Neuronal stem cell (in vitro differentiated cells): ENCODE results near the gene TSPAN8.

Experiments used
- DNase-seq: peaks from one replicate; pipeline ENCODE4 v3.0.0-alpha.2; 2013; ENCODE audit warnings: low spot score
- H2AFZ ChIP-seq: one replicate; pipeline ENCODE4 v1.6.1; 2013; ENCODE audit warnings: mild to moderate bottlenecking, low read length, inconsistent platforms
- H2AK5ac ChIP-seq: 2 replicates; pipeline ENCODE4 v1.6.1; 2013; ENCODE audit warnings: low read depth, mild to moderate bottlenecking, inconsistent platforms, low read length, moderate library complexity, mixed read lengths
- H2BK120ac ChIP-seq: 2 replicates; pipeline ENCODE4 v1.6.1; 2013; ENCODE audit warnings: low read depth, mild to moderate bottlenecking, inconsistent platforms, low read length, moderate library complexity, mixed read lengths
- H2BK12ac ChIP-seq: one replicate; pipeline ENCODE4 v1.6.1; 2013; ENCODE audit warnings: low read length, inconsistent platforms
- H2BK15ac ChIP-seq: 2 replicates; pipeline ENCODE4 v1.6.1; 2013; ENCODE audit warnings: mild to moderate bottlenecking, low read length, inconsistent platforms, mixed read lengths
- H2BK5ac ChIP-seq: one replicate; pipeline ENCODE4 v1.6.1; 2013; ENCODE audit warnings: inconsistent platforms, mild to moderate bottlenecking, low read length, moderate library complexity
- H3K14ac ChIP-seq: one replicate; pipeline ENCODE4 v1.6.1; 2013; ENCODE audit warnings: low read length, inconsistent platforms
- H3K18ac ChIP-seq: 2 replicates; pipeline ENCODE4 v1.6.1; 2013; ENCODE audit warnings: low read length, inconsistent platforms
- H3K23ac ChIP-seq: 2 replicates; pipeline ENCODE4 v1.6.1; 2013; ENCODE audit warnings: low read depth, mild to moderate bottlenecking, mixed read lengths, low read length, inconsistent platforms; ENCODE audit not compliant: poor library complexity
- H3K27ac ChIP-seq: replicated peaks from 3 replicates; pipeline ENCODE4 v1.5.1; 2013; ENCODE audit warnings: low read length, inconsistent platforms
- H3K27me3 ChIP-seq, 3 experiments: 2 replicates each; pipeline ENCODE4 v1.6.1; 2013; ENCODE audit warnings: low read length in 3 of 3, mild to moderate bottlenecking in 2 of 3, inconsistent platforms in 1 of 3, low read depth in 1 of 3, mixed read lengths in 1 of 3, moderate library complexity in 1 of 3; ENCODE audit not compliant: control insufficient read depth in 3 of 3, insufficient read depth in 3 of 3
- H3K36me3 ChIP-seq, 2 donors: replicated peaks in 1 of 2; 2 replicates each; pipeline ENCODE4 v1.6.1; 2013; ENCODE audit warnings: low read length in 2 of 2; ENCODE audit not compliant: control insufficient read depth in 2 of 2, insufficient read depth in 2 of 2
- H3K4ac ChIP-seq: 2 replicates; pipeline ENCODE4 v1.6.1; 2013; ENCODE audit warnings: inconsistent platforms, mild to moderate bottlenecking, low read length, moderate library complexity
- H3K4me1 ChIP-seq, 2 donors: 1 replicate in 1 of 2; 2 replicates in 1 of 2; pipeline ENCODE4 v1.6.1; 2013; ENCODE audit warnings: low read length in 2 of 2, low read depth in 1 of 2; ENCODE audit not compliant: control insufficient read depth in 2 of 2, insufficient read depth in 1 of 2
- H3K4me2 ChIP-seq: one replicate; pipeline ENCODE4 v1.6.1; 2013; ENCODE audit warnings: mild to moderate bottlenecking, low read length, inconsistent platforms; ENCODE audit not compliant: insufficient read depth, poor library complexity, severe bottlenecking
- H3K4me3 ChIP-seq, 2 donors: 2 replicates each; pipeline ENCODE4 v1.5.1; 2013; ENCODE audit warnings: low read length in 2 of 2, mild to moderate bottlenecking in 2 of 2, inconsistent platforms in 1 of 2, moderate library complexity in 1 of 2
- H3K79me1 ChIP-seq: one replicate; pipeline ENCODE4 v1.6.1; 2013; ENCODE audit warnings: low read depth, mild to moderate bottlenecking, inconsistent platforms, low read length, moderate library complexity
- H3K9ac ChIP-seq: one replicate; pipeline ENCODE4 v1.6.1; 2013; ENCODE audit warnings: mild to moderate bottlenecking, low read depth, low read length, inconsistent platforms; ENCODE audit not compliant: poor library complexity
- H3K9me3 ChIP-seq, 2 donors: replicated peaks in 1 of 2; 2 replicates each; pipeline versions ENCODE3 to v1.6.1; 2013; ENCODE audit warnings: low read length in 2 of 2, mild to moderate bottlenecking in 2 of 2, inconsistent platforms in 1 of 2, low read depth in 1 of 2, mixed read lengths in 1 of 2, moderate library complexity in 1 of 2; ENCODE audit not compliant: control insufficient read depth in 2 of 2, insufficient read depth in 1 of 2
- H4K8ac ChIP-seq: one replicate; pipeline ENCODE4 v1.6.1; 2013; ENCODE audit warnings: low read depth, mild to moderate bottlenecking, inconsistent platforms, low read length, moderate library complexity
- H4K91ac ChIP-seq: one replicate; pipeline ENCODE4 v1.6.1; 2013; ENCODE audit warnings: low read length, low read depth, mild to moderate bottlenecking, inconsistent platforms; ENCODE audit not compliant: poor library complexity
- WGBS, 2 donors: extraction: QIAGEN DNeasy Blood & Tissue Kit; methylation state at CpG; one replicate each; pipeline ENCODE4 v1.1.7; 2013; ENCODE audit warnings: missing lambda C conversion rate in 2 of 2, mixed read lengths in 1 of 2; ENCODE audit not compliant: insufficient read length in 2 of 2, insufficient replicate concordance in 1 of 2; ENCODE audit errors: extremely low coverage in 2 of 2; 5-methylcytosine and 5-hydroxymethylcytosine counted together

TSPAN8 gene

DNA sequence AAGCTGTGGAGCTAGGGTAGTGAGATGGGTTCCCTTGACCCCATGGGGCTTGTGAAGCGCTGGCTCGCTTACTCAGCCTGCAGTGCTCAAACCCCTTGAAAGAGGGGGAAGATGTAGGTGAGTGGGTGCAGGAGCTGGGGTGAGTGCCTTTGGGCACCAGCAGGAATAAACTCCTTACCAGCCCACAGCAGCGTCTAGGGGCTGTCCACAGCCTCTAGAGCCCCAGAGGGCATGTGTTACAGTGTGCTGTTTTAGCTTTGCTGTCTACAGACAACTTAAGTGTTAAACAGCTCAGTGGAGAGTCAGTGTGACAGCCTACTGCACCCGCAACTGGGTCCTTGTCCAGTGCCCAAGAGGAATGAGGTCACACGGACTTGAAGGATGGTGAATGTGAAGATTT, 48.0 kb downstream of the TSPAN8 start:
- Histone ChIP-seq H3K18ac (no peak overlapping the region), H2AFZ (no peak overlapping the region), H3K4me2 (no peak overlapping the region), H2BK15ac (no peak overlapping the region), H3K79me1 (no peaks in the 10 kb centered on the region), H3K4me3 (no peak overlapping the region), H4K8ac (no peak overlapping the region), H3K36me3 (no peaks in the 10 kb centered on the region), H2BK12ac (no peak overlapping the region), H3K23ac (no peak overlapping the region), H2AK5ac (no peak overlapping the region), H3K4ac (no peak overlapping the region), H2BK120ac (no peak overlapping the region), H3K27ac (no peak overlapping the region), H3K4me1 (no peaks in the 10 kb centered on the region), H3K9ac (no peak overlapping the region), H3K14ac (no peak overlapping the region), H4K91ac (no peak overlapping the region), H3K27me3 (no peaks in the 10 kb centered on the region), H3K9me3 (no peaks in the 10 kb centered on the region), H2BK5ac (no peak overlapping the region)
- no CpG with 5 or more reads among the region's 5 CpGs for WGBS, 2 donors
- no peak for DNase-seq

GRCh38 chr12:71108355-71108754, 49.4 kb downstream of the TSPAN8 start:
- Histone ChIP-seq H2BK120ac (no peak overlapping the region), H3K23ac (no peak overlapping the region), H3K14ac (no peak overlapping the region), H3K27ac (no peak overlapping the region), H4K8ac (no peak overlapping the region), H3K36me3 (no peaks in the 10 kb centered on the region), H2AK5ac (no peak overlapping the region), H3K79me1 (no peaks in the 10 kb centered on the region), H3K4me2 (no peak overlapping the region), H3K4ac (no peak overlapping the region), H3K18ac (no peak overlapping the region), H2BK5ac (no peak overlapping the region), H3K9me3 (no peaks in the 10 kb centered on the region), H3K27me3 (no peaks in the 10 kb centered on the region), H3K9ac (no peak overlapping the region), H2BK12ac (no peak overlapping the region), H3K4me3 (no peak overlapping the region), H2BK15ac (no peak overlapping the region), H4K91ac (no peak overlapping the region), H3K4me1 (no peaks in the 10 kb centered on the region), H2AFZ (no peak overlapping the region)
- no CpG with 5 or more reads among the region's 3 CpGs for WGBS, 2 donors
- no peak for DNase-seq

DNA sequence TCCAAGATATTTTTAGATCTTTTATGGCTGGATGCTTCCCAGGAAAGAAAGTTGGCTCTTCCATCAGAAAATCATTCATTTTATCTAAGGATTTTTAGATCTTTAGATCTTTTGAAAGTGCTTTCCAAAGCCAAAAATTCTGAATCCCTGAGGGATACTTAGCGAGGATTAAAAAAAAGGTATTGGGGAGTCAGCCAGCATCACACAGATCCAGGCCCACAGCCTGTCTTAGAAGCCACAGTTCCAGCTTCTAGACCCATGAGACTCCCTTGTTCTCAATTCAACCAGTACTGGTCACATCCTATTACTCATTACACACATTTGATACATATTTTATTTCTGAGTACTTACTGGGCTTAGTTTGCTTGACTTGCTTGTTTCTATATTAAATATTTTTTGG, 49.9 kb downstream of the TSPAN8 start:
- Histone ChIP-seq H2BK120ac (no peak overlapping the region), H3K27ac (no peak overlapping the region), H3K4me2 (no peak overlapping the region), H2BK12ac (no peak overlapping the region), H2AK5ac (no peak overlapping the region), H3K4me1 (no peaks in the 10 kb centered on the region), H2AFZ (no peak overlapping the region), H3K79me1 (no peaks in the 10 kb centered on the region), H3K14ac (no peak overlapping the region), H3K9ac (no peak overlapping the region), H4K8ac (no peak overlapping the region), H3K4me3 (no peak overlapping the region), H3K4ac (no peak overlapping the region), H3K9me3 (no peaks in the 10 kb centered on the region), H3K27me3 (no peaks in the 10 kb centered on the region), H2BK5ac (no peak overlapping the region), H3K23ac (no peak overlapping the region), H3K18ac (no peak overlapping the region), H3K36me3 (no peaks in the 10 kb centered on the region), H4K91ac (no peak overlapping the region), H2BK15ac (no peak overlapping the region)
- no peak for DNase-seq
- WGBS, 2 donors: no CpG with 5 or more reads among the region's 1 CpG

DNA sequence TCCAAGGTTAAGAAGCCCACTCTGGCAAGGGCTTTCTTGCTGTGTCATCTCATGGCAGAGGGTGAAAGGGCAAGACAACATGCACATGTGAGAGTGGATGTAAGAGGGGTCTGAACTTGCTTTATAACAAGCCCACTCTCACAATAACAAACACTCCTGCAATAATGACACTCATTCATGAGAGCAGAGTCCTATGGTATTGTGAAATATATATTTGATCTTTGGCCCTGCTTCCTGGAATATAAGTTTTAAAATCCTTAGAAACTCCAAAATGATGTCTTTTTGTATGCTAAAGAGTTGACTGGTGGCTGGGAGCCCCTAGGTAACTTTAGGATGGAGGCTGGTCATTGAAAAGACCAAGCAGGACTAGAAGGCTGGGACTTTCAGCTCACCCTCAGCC, 51.8 kb downstream of the TSPAN8 start:
- Histone ChIP-seq H3K9me3 (no peaks in the 10 kb centered on the region), H2AK5ac (no peak overlapping the region), H3K23ac (no peak overlapping the region), H2BK120ac (no peak overlapping the region), H3K4ac (no peak overlapping the region), H3K79me1 (no peaks in the 10 kb centered on the region), H2BK5ac (no peak overlapping the region), H2AFZ (no peak overlapping the region), H3K36me3 (no peaks in the 10 kb centered on the region), H4K91ac (no peak overlapping the region), H3K14ac (no peak overlapping the region), H3K9ac (no peak overlapping the region), H3K4me2 (no peak overlapping the region), H3K4me3 (no peak overlapping the region), H3K27ac (no peak overlapping the region), H2BK12ac (no peak overlapping the region), H3K18ac (no peak overlapping the region), H3K27me3 (no peaks in the 10 kb centered on the region), H4K8ac (no peak overlapping the region), H3K4me1 (no peaks in the 10 kb centered on the region), H2BK15ac (no peak overlapping the region)
- no peak for DNase-seq
